HG02870 (cell line): ENCODE measurements around the gene PLCB4.

ENCODE experiments used
- ATAC-seq: cut with Tn5 transposase; IDR thresholded peaks from one replicate; pipeline ENCODE4 v1.9.1; 2021; ENCODE audit warnings: mild to moderate bottlenecking, moderate library complexity; ENCODE audit not compliant: unreplicated experiment

Gene PLCB4

GRCh38 chr20:9480066-9480465 is 411.2 kb downstream of the PLCB4 start:
- no peak for ATAC-seq

GRCh38 chr20:9482180-9482579 is 413.3 kb downstream of the PLCB4 start:
- ATAC-seq: no peak

- no peak for ATAC-seq
Measured at GRCh38 chr20:9483131-9483530, 414.2 kb downstream of the PLCB4 start.

- no peak for ATAC-seq
Measured at GRCh38 chr20:9485614-9486340, 416.9 kb downstream of the PLCB4 start.

GRCh38 chr20:9487231-9487630 is 418.3 kb downstream of the PLCB4 start:
- no peak for ATAC-seq

GRCh38 chr20:9488063-9488462 is 419.2 kb downstream of the PLCB4 start:
- no peak for ATAC-seq

- ATAC-seq: no peak
Measured at GRCh38 chr20:9490161-9490560, 421.3 kb downstream of the PLCB4 start.

- no peak for ATAC-seq
Measured at GRCh38 chr20:9490631-9491030, 421.7 kb downstream of the PLCB4 start.

- no peak for ATAC-seq
Measured at GRCh38 chr20:9491324-9491723, 422.4 kb downstream of the PLCB4 start.

- ATAC-seq: no peak
Measured at GRCh38 chr20:9492067-9492466, 423.2 kb downstream of the PLCB4 start.

GRCh38 chr20:9493803-9494202 is 424.9 kb downstream of the PLCB4 start:
- ATAC-seq: no peak

GRCh38 chr20:9495701-9496100 is 426.8 kb downstream of the PLCB4 start:
- no peak for ATAC-seq

- no peak for ATAC-seq
Measured at GRCh38 chr20:9496155-9496554, 427.3 kb downstream of the PLCB4 start.

GRCh38 chr20:9498322-9498721 is 429.4 kb downstream of the PLCB4 start:
- ATAC-seq: no peak

GRCh38 chr20:9499126-9499899 is 430.4 kb downstream of the PLCB4 start:
- ATAC-seq: no peak

GRCh38 chr20:9500121-9500520 is 431.2 kb downstream of the PLCB4 start:
- peak; percentile 59 for ATAC-seq

GRCh38 chr20:9501473-9501872 is 432.6 kb downstream of the PLCB4 start:
- ATAC-seq: no peak

- ATAC-seq: no peak
Measured at GRCh38 chr20:9503526-9504245, 434.8 kb downstream of the PLCB4 start.

- no peak for ATAC-seq
Measured at GRCh38 chr20:9506280-9506821, 437.5 kb downstream of the PLCB4 start.

GRCh38 chr20:9506964-9507369 is 438.1 kb downstream of the PLCB4 start:
- ATAC-seq: no peak

GRCh38 chr20:9507544-9508239 is 438.8 kb downstream of the PLCB4 start:
- no peak for ATAC-seq
